C1 segment of cervical spinal cord (tissue), 14 donors: ENCODE measurements around the gene CLIP3.
"Not testable (repeated sequence)": the region's sequence is repeated elsewhere in the genome, so short reads cannot be mapped to it uniquely, and the experiment has no call there.

ENCODE experiments used
- DNase-seq, 14 donors: peaks; one replicate each; lab custom pipeline; 2025; lab: John Stamatoyannopoulos, UW

Gene CLIP3

DNA sequence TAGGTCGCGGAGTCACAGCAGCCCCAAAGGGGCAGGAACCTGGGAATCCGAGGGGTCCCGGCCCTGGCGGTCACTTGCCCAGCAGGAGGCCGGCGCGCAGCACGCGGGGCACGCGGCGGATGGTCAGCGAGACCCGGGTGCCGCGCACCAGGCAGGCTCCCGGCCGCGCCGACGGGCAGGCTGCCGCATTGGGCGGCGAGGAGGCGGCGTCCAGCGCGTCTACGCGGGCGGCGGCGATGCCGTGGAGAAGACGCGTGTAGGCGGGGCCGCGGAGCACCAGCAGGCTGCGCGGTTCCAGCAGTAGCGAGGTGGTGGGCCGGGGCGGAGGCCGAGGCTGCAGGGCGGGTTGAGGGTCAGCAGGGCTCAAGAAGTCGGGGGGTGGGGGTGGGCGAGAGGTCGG lies 23.5 kb downstream of the CLIP3 start:
- DNase-seq, result peak in 8 of 14 donors; percentile 5 to 74 (median 25)

DNA sequence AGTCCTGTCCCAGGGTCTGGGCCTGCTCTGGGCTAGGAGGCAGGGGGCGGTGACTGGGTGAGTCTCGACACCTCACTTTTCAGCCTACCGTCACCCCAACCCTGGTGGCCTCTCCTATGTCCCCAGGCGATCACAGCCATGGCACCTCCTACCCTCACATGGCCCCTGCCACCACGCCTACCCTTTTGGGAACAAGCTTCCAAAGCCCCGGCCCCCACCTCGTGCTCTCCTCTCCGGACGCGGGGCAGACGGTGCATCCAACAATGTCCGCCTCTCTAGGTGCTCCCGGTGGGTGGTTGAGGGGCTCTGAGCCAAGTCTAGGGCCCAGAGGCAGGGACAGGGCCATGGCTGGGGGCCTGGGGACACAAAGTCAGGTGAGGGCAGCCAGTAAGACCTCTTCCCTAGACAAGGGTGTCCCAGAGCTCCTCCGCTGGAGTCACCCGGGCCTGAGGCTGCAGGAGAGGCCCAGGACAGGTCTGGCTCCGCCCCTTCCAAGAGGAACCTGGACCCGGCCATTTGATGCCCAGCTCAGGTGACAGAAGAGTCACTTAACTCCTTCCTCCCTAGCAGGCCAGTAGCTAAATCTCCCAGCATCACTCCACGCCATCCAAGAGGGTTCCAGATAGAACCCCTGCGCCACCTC lies 24.2 kb downstream of the CLIP3 start, which contains the start of gene SYNE4:
SYNE4 (minus strand) TSS at position 478 of the 643 bp plus-strand sequence; CDS start at position 346, 132 bp downstream.
- DNase-seq, result peak in 5 of 14 donors; percentile 4 to 88 (median 7)

DNA sequence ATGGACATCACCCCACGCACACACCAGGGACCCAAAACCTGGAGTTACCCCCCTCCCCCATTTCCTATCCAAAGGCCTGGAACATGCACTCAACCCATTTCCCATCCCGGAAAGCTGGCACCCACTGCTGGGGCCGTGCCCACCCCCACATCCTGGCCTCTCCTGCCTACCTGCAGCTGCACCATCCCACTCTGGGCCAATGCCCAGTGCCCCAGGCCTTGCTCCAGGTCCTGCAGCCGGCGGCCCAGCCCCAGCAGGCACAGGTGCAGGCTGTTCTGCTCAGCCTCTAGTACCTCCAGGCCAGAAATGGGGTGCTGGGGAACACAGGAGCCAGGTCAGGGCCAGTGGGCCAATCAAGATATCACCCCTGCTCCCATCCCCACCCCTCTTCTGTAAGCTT lies 25.7 kb downstream of the CLIP3 start:
- no peak for DNase-seq

DNA sequence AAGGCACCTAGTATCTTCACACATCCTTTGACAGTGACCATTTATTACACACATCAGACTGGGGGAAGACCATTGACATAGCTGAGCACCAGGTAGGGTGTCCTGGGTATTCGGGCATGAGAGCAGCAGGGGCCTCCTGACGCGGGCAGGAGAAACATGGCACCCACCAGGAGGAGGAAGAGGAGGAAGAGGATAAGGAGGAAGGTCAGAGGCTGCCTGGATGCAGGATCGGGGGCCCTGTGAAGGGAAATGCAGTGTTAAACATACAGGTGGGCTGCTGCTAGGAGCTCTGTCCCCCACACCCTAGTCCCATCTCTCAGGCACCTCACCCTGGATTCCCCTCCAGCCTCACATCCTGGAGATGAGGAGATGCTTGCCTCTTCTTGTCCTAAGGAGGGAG lies 29.4 kb downstream of the CLIP3 start:
- no peak for DNase-seq

DNA sequence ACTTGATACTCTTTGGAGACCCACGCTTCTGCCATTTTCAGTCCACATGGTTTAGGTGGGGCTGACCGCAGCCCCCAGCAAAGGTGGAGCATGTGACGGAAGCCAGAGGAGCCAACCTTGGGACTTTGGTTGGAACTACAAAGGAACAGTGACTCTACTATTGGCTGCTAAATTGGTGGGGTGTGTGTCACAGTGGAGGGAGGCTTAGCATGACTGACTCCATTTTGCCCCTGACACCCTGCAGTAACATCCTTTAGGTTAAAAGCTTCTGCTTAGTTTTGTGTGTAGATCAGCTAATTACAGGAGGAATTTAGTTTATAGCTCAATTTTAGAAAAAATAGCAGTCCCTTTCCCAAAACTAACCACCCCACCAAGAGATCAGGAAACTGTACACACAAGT lies 31.1 kb downstream of the CLIP3 start:
- no peak for DNase-seq

DNA sequence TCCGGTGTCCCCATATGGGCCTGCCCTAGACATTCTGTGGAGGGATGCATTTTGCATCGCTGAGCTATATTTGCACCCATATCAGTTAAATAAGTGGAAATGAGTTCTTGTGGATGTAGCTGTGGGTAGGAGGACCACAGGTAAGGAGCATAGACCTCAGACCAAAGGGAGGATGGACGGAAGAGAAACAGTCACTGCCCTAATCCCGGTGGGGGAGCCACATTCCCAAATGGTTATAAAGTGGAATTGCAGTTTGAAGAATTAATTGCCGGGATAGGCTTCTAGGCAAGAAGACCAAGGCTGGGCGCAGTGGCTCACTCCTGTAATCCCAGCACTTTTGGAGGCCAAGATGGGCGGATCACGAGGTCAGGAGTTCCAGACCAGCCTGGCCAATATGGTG lies 35.9 kb downstream of the CLIP3 start:
- DNase-seq, result no peak

DNA sequence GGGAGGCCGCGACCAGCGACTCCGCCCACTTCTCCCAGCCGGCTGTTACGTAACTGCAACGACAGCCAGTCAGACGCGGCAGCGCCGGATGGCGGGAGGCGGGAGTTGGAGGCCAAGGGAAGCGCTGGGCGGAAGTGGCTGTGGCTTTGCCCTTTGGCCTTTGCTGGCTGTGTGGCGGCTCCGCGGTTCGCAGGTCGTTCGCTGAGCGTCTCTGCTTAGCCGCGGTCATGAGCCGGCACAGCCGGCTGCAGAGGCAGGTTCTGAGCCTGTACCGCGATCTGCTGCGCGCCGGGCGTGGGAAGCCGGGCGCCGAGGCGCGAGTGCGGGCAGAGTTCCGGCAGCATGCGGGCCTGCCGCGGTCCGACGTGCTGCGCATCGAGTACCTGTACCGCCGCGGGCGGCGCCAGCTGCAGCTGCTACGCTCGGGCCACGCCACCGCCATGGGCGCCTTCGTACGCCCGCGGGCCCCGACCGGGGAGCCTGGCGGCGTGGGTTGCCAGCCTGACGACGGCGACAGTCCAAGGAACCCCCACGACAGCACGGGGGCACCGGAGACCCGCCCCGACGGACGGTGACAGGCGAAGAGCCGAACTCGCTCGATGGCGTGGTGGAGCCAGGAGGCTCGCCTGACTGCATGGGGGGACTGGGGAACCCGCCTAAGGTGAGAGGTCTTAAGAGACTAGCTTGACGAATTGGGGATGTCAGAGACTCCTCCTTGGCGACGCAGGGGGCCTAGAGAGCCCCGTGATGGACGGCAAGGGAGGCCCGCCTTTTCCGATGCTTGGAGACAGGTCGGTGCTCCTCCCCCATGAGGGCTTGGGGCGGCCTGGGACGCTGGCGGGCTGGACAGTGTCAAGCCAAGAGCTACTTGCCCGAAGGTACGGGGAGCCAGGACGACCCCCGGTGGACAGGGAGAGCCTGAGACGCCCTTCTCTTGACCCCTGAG lies 37.4 kb downstream of the CLIP3 start, which contains the start of gene SDHAF1:
SDHAF1 (plus strand) TSS at position 141 of the 946 bp plus-strand sequence; CDS start at position 228, 87 bp downstream.
- peak; percentile 25 to 94 (median 90) for DNase-seq

DNA sequence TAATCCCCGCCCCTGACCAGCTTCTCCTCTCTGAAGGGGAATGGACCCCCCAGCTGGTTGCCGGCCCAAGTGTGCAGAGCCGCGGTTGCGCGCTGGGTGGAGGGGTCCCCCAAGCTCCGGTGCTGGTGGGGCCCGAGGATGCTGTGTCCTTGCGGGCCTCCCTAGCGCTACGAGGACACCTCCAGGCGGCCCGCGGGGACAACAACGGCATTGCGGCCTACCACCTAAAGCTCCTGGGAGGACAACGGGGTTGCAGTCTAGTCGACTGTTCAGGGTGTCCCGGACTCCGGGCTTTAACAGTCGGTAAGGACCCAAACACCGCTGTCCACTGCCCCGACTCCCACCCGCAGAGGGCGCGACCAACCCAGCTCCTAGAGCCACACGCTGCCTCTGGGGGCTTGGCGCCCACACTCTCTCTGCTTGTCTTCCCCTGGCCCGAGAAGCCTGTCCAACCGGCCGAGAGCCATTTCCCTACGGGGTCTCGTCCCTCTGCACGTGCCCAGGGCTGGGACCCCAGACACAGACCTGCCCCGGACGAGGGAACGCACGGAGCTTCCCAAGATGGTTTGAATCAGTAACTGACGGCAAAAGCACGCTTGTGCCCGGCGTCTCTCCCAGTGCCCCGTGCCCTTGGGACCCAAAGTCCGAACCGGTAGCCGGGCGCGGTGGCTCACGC lies 38.6 kb downstream of the CLIP3 start:
- peak in 5 of 14 donors; percentile 11 to 57 (median 21) for DNase-seq

DNA sequence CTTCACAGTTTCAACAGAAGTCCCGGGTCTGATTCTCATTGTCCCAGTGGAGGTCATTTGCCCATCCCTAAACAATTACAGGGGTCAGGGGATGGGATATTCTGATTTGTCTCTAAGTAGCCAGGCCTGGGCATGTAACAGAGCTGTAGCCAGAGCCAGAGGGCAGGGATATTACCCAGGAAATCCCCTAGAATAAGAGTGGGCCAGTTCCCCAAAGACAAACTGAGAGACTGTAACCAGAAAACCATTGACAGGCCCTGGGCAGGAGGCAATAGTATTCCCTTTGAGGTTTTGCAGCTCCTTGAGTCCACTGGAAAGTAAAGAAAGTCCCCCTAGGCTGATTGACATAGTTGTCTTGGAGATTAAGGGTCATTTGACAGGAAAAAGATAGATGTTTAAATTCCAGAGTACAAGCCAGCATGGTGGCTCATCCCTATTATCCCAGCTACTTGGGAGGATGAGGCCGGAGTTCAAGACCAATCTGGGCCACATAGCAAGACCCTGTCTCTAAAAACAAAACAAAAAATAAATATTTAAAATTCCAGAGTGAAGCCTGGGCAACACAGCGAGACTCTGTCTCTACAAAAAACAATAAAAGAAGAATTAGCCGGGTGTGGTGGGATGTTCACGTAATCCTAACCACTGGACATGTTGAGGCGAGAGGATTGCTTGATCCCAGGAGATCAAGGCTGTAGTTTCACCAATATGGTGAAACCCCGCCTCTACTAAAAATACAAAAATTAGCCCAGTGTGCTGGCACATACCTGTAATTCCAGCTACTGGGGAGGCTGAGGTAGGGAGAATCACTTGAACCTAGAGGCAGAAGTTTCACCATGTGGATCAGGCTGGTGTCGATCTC lies 39.5 kb downstream of the CLIP3 start:
- DNase-seq, result no peak

DNA sequence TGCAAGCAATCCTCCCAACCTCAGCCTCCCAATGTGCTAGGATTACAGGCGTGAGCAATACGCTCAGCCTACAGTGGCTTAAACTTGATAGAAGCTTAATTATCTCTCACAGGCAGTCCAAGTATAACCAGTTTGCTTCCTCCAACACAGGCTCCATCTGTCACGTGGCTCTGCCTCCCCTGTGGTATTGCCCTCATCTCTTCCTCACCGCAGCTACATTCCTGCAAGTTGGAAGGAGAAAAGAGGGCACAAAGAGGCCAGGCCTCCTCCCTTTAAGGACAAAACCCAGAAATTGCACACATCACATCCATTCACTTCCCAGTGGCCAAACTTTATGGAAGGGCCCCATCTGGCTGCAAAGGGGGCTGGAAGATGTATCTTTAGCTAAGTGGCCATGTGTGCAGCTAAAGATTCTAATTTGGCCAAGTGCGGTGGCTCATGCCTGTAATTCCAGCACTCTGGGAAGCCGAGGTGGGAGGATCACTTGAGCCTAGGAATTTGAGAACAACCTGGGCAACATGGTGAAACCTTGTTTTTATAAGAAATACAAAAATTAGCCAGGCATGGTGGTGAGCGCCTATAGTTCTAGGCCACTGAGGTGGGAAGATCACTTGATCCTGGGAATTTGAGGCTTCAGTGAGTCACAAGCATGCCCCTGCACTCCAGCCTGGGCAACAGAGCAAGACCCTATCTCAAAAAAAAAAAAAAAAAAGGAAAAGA lies 40.8 kb downstream of the CLIP3 start:
- no peak for DNase-seq

DNA sequence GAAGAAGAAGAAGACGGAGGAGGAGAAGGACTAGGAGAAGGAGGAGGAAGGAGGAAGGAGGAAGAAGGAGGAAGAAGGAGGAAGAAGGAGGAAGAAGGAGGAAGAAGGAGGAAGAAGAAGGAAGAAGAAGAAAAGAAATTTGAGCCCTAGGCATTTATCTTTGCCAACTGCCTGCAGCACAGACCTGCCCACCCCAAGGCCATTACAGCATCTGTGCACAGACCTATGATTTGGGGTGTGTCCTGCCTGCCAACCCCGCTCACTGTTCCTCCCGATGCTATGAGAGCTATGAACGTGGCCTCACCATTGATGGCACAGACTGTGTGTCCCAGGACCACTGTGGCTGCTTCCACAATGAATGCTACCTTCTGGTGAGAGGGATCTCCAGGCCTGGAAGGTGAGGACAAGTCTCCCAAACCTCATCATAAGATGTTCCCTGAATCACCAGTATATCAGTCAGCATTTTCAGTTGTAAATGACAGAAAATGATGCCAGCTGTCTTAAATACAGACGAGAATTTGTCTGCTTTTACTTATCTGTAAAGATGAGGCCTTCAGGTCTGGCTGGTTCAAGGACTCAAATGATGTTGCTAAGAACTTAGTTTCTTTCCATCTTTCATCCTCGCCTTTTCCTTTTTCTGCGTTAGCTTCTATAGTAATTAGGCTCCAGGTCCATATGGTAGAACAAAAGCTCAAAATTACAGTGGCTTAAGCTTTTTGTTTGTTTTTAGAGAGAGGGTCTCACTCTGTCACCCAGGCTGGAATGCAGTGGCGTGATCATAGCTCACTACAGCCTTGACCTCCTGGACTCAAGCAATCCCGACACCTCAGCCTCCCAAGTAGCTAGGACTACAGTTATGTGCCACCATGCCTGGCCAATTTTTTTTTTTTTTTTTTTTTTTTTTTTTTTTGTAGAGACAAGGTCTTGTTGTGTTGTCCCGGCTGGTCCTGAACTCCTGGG lies 41.6 kb downstream of the CLIP3 start:
- DNase-seq, result no peak

DNA sequence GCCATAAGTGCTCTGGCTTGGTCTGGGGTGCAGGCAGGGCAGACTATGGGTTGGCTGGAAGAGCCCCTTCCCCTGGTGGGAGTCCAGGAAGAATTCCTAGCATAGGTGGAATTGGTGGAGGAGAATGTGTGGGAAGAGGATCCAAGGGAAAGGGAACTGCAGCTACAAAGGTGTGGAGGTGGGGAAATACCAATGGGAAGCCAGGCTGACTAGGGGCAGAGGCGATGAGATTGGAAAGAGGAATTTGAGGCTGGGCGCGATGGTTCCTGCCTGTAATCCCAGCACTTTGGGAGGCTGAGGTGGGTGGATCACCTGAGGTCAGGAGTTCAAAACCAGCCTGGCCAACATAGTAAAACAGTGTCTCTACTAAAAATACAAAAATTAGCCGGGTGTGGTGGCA lies 42.5 kb downstream of the CLIP3 start:
- no peak for DNase-seq

DNA sequence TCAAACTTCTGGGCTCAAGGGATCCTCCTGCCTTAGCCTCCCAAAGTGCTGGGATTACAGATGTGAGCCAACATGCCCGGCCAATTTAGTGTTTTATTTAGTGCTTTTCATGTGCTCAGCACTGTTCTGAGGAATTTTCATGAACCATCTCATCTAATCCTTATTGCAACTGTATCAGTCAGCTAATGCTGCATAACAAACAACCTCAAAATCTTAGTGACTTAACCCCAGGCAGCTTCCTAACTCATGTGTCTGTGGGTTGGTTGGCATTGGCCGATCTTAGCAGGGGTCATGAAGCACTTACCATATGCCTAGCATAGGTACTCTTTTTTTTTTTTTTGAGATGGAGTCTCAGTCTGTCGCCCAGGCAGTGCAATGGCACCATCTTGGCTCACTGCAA lies 43.8 kb downstream of the CLIP3 start:
- DNase-seq, result no peak

DNA sequence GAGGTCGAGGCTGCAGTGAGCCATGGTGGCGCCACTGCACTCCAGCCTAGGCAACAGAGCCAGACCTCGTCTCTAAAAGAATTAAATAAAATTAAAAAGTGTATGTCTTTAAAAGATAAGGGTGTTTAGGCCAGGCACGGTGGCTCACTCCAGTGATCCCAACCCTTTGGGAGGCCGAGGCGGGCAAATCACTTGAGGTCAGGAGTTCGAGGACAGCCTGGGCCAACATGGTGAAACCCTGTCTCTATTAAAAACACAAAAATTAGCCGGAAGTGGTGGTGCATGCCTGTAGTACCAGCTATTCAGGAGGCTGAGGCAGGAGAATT lies 45.1 kb downstream of the CLIP3 start:
- no peak for DNase-seq

DNA sequence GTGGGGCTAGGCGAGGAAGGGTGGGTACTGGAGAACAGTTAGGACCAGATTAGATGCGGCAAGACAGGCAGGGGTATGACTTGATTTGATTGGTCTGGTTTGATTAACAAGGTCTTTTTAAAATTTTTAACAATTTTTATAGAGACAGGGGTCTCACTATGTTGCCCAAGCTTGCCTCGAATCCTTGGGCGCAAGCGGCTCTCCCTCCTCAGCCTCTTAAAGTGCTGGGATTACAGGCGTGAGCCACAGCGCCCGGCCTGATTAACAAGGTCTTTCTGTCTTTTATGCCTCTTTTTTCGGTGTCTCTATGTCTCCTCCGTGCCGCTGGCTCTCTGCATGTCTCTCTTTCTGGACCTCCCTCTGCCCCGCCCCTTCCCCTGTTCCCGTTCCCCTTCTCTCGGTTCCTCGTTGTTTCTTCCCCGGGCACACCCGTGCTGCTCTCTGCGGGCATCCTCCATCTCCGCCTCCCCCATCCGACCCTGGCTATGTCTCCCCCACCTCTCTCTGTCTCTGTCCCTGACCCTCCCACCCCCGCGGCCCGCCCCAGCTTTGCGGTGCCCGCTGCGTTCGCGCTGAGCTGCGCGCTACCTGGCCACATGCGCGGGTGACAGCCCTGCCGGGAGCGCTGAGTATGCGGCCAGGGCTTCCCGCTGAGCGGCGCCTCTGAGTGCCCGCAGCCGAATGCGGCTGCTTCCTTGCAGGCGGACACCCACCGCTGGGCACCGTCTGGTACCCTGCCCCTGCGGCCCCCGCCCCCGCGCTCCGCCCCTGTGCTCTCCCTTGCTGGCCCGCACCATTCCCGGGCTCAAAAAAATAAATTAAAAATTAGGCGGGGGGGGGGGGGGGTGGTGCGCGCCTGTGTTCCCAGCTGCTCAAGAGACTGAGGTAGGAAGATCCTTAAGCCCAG lies 45.8 kb downstream of the CLIP3 start:
- DNase-seq, result peak in 7 of 14 donors; percentile 12 to 86 (median 38)

DNA sequence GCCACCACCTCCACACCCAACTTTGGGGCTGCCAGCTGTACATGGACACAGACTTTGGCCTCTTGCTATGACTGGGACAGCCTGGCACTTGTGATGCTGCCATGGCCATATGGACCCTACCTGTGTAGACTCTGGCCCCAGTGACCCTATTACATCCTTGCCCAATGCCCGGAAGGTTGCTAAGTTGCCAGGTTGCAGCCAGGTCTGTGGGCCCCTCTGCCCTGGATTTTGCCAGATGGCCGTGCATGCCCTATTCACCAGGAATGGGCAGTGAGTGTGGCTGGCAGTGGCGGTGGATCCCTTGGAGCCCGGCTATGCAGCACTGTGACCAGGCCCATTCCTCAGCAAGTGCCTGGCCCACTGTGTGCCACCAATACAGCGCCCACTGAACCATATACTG lies 46.6 kb downstream of the CLIP3 start:
- peak in 1 of 14 donors; percentile 71 for DNase-seq

DNA sequence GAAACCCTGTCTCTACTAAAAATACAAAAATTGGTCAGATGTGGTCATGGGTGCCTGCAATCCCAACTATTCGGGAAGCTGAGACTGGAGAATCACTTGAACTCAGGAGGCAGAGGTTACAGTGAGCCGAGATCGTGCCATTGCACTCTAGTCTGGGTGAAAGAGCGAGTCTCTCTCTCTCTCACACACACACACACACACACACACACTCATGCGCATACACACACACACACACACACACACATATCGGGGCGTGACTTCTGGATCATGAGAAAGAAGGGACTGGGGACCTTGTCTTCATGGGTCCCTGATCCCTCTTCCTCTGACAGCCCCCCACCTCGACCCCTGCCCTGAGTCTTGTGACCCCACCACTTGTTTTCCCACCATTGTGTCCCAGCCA lies 49.5 kb downstream of the CLIP3 start:
- no peak for DNase-seq

DNA sequence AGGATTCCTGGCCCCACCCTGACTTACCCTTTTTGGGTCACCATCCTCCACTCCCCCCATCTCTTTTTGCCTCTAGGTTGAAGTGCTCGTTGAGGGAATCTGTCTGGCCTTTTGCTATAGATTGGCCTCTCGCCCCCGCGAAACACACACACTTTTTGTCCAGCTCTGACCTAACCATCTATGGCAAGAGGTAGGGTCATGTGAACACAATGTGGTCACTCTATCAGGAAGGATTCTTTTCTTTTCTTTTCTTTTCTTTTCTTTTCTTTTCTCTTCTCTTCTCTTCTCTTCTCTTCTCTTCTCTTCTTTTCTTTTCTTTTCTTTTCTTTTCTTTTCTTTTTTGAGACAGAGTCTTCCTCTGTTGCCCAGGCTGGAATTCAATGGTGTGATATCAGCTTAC lies 51.7 kb downstream of the CLIP3 start:
- DNase-seq, result not testable (repeated sequence)
